ENCODE data around the gene TMEM186.

- no peak for TF ChIP-seq CTCF (conservative IDR thresholded peaks at IDR 0.05; ENCODE audit: low read length)
- TF ChIP-seq EZH2phosphoT487 (IDR thresholded peaks at IDR 0.05; ENCODE audit: borderline replicate concordance), result no peak
Observed at GRCh38 chr16:8797364-8798173, at the start of gene TMEM186, which contains the start of gene PMM2.

All from Loucy (cell line).